HG02884 (cell line): ENCODE measurements around the gene MEG3.

Experiments
- ATAC-seq: cut with Tn5 transposase; IDR thresholded peaks from one replicate; pipeline ENCODE4 v1.9.1; 2021; ENCODE audit warnings: mild to moderate bottlenecking, moderate library complexity; ENCODE audit not compliant: unreplicated experiment

MEG3 gene

DNA sequence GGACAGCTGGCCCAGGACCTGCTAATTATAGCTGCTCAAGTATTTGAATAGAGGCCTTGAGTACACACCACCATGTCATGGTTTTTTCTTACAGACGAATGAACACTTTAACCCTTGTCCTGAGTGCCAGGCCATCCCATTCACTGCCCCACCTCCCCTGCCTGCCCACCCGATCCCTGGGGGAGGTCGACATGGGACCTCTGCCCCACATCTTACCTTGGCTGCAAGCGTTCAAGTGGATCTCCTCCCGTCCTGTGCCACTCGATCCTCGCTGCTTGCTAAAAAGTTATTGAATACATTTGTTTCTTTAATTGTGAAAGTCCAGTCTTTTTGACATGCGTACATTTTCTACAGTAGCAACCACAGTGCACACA, 67.3 kb downstream of the MEG3 start:
- no peak for ATAC-seq

DNA sequence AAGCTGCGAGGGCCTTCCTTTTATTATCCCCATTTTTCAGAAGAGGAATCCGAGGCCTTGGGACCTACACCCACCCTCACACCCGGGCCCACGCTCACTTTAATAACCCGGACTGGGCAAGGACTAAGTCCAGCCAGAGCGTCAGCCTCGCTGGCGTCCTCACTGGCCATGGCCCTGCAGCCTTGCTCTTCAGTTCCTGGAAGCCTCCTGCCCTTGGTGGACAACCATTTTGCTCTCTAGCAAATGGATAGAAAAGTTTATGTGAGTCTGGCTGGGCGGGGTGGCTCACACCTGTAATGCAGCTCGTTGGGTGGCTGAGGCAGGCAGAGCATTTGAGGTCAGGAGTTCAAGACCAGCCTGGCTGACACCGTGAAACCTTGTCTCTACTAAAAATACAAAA, 67.8 kb downstream of the MEG3 start:
- no peak for ATAC-seq

- ATAC-seq = no peak
Measured at GRCh38 chr14:100894416-100894815, 68.5 kb downstream of the MEG3 start.

GRCh38 chr14:100895411-100895810, 69.5 kb downstream of the MEG3 start:
- no peak for ATAC-seq

GRCh38 chr14:100896369-100897060, 70.6 kb downstream of the MEG3 start:
- no peak for ATAC-seq

DNA sequence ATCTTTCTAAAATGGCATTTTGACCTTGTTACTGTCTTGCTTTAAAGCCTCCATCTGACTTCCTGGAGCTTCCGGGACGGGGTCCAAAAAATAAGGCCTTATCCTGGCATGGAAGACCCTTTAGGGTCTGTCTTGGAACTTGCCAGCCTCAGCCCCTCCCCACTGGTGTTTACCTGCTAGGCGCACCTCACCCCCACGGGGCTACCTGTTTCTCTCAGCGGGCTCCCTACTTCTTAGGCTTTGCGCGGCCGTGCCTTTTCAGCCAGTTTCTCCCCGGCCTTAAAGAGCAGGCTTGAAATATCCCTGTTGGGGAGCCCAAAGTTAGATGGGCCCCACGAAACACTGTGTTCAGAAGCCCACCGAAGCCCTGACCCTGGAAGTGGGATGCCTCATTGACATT, 72.5 kb downstream of the MEG3 start:
- ATAC-seq = no peak

DNA sequence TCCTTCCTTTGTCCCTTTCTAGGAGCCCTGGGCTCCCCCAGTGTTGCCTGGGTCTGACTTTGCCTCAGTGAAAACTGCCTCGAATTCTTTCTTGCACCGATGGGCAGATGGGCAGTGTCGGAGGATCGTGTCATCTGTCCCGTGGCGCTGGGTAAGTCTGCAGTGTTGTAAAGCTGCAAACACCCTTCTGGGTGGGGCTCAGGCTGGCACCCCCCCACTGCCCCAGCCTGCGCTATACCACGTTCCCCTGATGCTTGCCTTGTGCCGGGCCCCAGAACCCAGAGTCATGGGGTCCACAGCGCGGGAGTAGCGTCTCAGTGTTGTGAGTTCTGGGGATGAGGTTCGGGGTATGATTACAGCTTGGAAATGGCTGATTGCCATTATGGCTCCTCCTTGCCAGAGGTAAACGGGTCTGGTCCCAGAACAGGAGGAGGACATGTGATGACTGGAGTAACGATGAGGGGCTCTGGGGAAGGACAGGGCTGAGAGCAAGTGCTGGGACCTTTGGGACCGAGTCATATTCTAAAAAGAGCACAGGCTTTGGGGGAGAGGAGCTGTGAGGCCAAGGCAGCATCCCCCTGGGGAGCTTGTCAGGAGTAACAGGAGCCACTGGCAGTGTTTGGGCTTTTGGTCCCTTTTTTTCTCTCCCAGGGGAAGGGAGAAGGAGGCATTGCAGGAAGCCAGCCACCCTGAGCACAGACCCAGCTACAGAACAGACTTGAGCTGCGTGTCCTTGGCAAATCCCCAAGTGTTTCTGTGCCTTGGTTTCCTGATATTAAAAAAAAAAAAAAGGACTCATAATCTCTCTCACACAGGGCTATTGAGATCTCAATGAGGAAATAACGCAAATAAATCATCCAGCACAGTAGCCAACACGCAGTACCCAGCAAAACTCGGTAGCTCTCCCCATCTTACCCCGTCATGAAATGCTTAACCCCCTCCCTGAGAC, 73.3 kb downstream of the MEG3 start:
- no peak for ATAC-seq

GRCh38 chr14:100899884-100900771, 74.2 kb downstream of the MEG3 start:
- ATAC-seq = no peak

DNA sequence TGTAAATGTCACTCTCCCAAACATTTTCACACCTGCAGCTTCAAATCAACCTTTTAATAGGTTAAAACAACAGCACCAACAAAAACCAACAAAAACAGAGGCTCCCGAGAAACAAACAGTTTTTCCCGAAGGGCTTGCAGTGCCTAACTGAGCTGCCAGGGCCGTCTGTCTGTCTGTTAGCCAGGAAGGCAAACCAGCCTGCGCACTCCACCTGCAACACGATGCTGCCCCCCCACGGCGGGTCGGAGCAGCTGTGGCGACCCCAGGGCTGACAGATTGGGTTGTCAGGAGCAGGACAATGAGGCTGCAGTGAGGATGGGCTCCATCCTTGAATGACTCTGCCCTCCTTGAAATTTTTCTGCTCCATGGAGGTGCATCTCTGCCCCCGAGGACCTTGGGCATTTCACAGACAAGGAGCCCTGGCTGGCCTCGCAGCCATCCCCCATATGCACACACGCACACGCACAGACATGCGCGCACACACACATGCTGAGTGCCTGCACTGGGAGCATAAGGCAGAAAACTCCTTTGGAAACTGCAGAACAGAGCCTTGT, 75.0 kb downstream of the MEG3 start:
- no peak for ATAC-seq

GRCh38 chr14:100901391-100902183, 75.7 kb downstream of the MEG3 start:
- ATAC-seq = no peak

GRCh38 chr14:100902295-100903133, 76.6 kb downstream of the MEG3 start:
- ATAC-seq = no peak

DNA sequence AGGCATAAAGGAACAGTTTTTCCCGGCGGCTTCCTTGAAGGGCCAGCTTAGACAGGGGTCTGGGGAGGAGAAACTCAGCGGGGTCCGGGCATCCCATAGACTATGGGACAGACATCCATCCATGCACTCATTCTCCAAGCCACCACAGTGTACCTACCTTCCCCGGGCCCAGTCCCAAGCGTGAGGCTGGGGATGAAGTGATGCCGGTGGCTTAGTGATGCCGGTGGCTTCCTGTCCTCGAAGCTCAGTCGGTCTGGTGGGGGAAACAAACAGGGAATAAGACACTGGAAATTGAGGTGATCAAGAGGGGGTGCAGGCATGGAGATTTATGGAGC, 77.2 kb downstream of the MEG3 start:
- no peak for ATAC-seq

GRCh38 chr14:100903672-100904185, 77.8 kb downstream of the MEG3 start, which contains the start of gene RTL1:
RTL1 (minus strand) TSS chr14:100903722; CDS start chr14:100884788, 18,934 bp downstream.
- ATAC-seq = no peak

- no peak for ATAC-seq
Measured at GRCh38 chr14:100904307-100905087, 78.6 kb downstream of the MEG3 start.

- no peak for ATAC-seq
Measured at GRCh38 chr14:100905166-100905565, 79.2 kb downstream of the MEG3 start.

GRCh38 chr14:100906420-100906819, 80.5 kb downstream of the MEG3 start:
- no peak for ATAC-seq

DNA sequence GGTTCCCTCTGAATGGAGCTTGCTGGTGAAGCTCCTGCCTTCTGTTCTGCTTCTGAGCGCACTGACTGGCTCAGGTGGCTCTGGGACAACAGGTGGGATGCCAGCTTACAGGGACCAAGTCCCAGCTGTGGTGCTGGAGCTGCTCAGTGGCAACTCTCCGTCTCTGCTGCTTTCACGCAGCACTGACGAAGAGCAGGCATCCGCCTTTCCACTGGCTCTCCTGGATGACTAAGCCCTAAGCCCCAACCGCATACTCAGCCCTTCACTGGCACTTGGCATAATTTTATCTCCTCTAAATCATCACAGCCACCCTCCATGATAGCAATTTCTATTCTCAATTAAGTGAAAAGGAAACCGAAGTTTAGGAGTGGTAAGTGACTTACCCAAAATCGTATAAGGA, 81.3 kb downstream of the MEG3 start:
- ATAC-seq = no peak

DNA sequence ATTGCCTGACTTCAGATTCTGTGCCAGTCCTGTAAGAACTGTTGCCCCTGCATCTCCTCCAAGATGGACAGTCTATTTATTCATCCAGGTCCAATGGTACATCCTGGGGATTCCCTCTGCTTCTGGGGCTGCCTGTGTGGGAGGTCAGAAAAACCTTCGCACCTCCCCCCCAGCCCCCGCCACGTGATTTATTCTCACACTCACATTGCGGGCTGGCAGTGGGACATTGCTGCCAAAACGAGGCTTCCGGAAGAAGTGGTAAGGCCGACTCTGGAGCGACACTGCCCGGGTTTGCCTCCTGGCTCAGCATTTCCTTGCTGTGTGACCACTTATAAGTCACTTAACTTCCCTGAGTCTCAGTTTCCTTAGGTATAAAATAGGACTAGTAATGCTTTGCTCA, 83.5 kb downstream of the MEG3 start:
- ATAC-seq = no peak
